Measurements from ENCODE around the gene RNF166. TPM values are rescaled to one million over a fixed set of nuclear protein-coding genes. Genes with fewer than 3 reads are reported as not detected.

Gene RNF166
- total RNA-seq, 1 donor from 2014 or later: 19.4 TPM

DNA sequence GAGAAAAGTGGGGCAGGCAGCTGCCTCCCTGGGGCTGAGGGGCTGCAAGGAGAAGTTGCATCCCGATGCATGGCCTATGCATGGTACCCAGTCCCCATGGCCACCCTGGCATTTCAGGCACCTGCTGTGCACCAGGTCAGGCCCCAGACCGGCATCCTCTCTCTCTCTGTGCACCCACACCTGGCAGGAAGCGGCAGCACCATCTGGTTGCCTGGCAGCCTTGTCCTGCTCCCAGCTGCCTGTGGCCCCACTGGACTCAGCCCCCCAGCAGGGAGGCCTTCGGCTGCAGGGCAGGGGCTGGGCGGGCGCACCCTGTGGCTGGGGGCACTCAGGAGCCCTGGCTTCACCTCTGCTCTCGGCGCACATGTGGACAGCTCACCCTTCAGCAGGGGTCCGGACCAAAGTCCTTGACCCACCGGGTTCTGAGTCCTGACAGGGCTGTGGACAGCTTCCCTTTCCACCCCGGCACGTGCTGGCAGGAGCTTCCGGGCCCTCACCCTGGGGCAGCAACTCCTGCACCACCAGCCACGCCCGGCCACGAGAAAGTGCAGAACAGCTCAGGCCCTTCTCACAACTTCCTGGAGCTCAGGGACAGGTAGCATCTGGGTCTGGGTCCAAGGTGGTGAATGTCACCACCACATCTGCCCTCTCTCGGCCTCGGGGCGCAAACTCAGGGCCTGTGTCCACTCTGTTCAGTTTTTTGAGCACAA, 36.8 kb upstream of the RNF166 start:
- no peaks in the 10 kb centered on the region for H3K36me3 Mint-ChIP-seq (ENCODE audit: insufficient read depth)
- peaks cover 3% of the 10 kb centered on the region for H3K27me3 Mint-ChIP-seq
- H3K9me3 Mint-ChIP-seq (ENCODE audit: low read depth): no peaks in the 10 kb centered on the region
- H3K27ac Mint-ChIP-seq: no peak overlapping the region
- no peaks in the 10 kb centered on the region for H3K4me1 Mint-ChIP-seq (ENCODE audit: low read depth)
- H3K4me3 Mint-ChIP-seq (ENCODE audit: low read depth): no peak overlapping the region
- DNase-seq (ENCODE audit: low spot score, unreplicated experiment): no peak
- TF ChIP-seq, protein P1, sequence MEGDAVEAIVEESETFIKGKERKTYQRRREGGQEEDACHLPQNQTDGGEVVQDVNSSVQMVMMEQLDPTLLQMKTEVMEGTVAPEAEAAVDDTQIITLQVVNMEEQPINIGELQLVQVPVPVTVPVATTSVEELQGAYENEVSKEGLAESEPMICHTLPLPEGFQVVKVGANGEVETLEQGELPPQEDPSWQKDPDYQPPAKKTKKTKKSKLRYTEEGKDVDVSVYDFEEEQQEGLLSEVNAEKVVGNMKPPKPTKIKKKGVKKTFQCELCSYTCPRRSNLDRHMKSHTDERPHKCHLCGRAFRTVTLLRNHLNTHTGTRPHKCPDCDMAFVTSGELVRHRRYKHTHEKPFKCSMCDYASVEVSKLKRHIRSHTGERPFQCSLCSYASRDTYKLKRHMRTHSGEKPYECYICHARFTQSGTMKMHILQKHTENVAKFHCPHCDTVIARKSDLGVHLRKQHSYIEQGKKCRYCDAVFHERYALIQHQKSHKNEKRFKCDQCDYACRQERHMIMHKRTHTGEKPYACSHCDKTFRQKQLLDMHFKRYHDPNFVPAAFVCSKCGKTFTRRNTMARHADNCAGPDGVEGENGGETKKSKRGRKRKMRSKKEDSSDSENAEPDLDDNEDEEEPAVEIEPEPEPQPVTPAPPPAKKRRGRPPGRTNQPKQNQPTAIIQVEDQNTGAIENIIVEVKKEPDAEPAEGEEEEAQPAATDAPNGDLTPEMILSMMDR (IDR thresholded peaks at IDR 0.05; ENCODE audit: unreplicated experiment): no peak

DNA sequence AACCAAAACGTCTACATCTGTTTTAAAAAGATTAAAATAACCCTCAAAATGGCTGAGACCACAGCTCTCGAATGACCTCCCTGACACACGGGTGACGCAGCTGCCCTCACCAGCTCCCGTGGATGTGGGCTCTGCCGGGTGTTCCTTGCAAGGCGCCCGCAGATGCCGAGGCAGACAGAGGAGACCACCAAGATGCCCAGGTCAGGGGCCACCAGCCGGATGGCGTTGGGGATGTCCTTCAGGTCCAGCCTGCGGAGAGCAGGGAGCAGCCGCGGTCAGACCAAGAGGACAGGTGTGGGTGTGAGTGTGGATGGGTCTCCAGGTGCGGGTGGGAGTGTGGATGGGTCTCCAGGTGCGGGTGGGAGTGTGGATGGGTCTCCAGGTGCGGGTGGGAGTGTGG, 35.2 kb upstream of the RNF166 start:
- H3K36me3 Mint-ChIP-seq (ENCODE audit: insufficient read depth): no peaks in the 10 kb centered on the region
- H3K27me3 Mint-ChIP-seq: peaks cover 3% of the 10 kb centered on the region
- no peak overlapping the region for H3K27ac Mint-ChIP-seq
- no peak overlapping the region for H3K4me3 Mint-ChIP-seq (ENCODE audit: low read depth)
- TF ChIP-seq, protein P1 (IDR thresholded peaks at IDR 0.05; ENCODE audit: unreplicated experiment): no peak
- H3K4me1 Mint-ChIP-seq (ENCODE audit: low read depth): no peaks in the 10 kb centered on the region
- DNase-seq (ENCODE audit: low spot score, unreplicated experiment): no peak
- H3K9me3 Mint-ChIP-seq (ENCODE audit: low read depth): no peaks in the 10 kb centered on the region

DNA sequence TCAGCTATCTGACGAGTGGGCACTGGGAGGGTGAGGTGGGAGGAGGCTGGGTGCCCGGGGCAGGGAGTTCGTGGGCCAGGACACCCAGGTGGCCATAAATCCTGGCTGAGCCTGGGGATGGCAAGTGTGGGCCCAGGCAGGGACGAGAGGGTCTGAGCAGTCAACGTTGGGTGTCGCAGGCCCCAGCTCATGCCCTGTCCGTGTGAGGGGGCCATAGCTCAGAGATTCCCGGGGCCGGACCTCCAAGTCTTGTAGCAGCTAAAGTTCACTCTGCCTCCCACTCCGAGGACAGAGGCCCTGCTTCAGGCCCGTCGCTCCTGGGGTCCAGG, 34.5 kb upstream of the RNF166 start:
- no peaks in the 10 kb centered on the region for H3K4me1 Mint-ChIP-seq (ENCODE audit: low read depth)
- no peak overlapping the region for H3K4me3 Mint-ChIP-seq (ENCODE audit: low read depth)
- TF ChIP-seq, protein P1 (IDR thresholded peaks at IDR 0.05; ENCODE audit: unreplicated experiment): no peak
- H3K27me3 Mint-ChIP-seq: peaks cover 3% of the 10 kb centered on the region
- H3K9me3 Mint-ChIP-seq (ENCODE audit: low read depth): no peaks in the 10 kb centered on the region
- no peak for DNase-seq (ENCODE audit: low spot score, unreplicated experiment)
- H3K27ac Mint-ChIP-seq: no peak overlapping the region
- no peaks in the 10 kb centered on the region for H3K36me3 Mint-ChIP-seq (ENCODE audit: insufficient read depth)

DNA sequence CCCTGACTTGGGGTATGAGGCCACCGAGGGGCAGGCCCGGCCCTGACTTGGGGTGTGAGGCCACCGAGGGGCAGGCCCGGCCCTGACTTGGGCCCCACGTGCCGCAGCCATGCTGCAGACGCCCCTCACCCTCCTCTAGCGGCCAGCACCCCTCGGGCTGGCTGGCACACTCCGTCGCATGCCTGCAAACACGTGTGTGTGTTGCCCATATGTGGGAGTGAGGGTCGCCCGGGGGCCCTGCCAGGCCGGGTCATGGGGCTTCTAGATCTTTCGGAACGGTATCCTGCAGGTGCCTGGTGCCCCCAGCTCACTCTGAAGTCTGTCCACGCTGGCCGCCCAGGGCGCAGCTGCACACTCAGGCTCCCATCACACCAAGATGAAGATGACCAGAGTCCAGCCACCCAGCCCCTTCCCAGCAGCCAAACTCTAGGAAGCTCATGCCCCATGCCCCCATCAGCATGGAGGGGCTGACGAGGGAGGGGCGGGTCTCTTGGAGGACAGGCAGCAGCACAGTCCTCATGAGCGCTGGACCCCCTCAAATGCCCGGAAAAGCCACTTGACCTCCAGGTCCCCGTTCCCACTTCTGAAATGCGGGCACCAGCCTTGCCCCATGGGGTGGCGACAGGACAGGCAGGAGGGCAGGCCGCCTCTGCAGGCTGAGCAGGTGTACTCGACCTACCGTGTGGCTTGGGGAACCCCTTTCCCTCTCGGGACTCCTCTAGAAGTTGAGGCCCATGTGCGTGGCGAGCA, 33.9 kb upstream of the RNF166 start:
- no peak overlapping the region for H3K27ac Mint-ChIP-seq
- TF ChIP-seq, protein P1 (IDR thresholded peaks at IDR 0.05; ENCODE audit: unreplicated experiment): no peak
- no peaks in the 10 kb centered on the region for H3K4me1 Mint-ChIP-seq (ENCODE audit: low read depth)
- no peaks in the 10 kb centered on the region for H3K36me3 Mint-ChIP-seq (ENCODE audit: insufficient read depth)
- peaks cover 3% of the 10 kb centered on the region for H3K27me3 Mint-ChIP-seq
- DNase-seq (ENCODE audit: low spot score, unreplicated experiment): no peak
- no peaks in the 10 kb centered on the region for H3K9me3 Mint-ChIP-seq (ENCODE audit: low read depth)
- no peak overlapping the region for H3K4me3 Mint-ChIP-seq (ENCODE audit: low read depth)

DNA sequence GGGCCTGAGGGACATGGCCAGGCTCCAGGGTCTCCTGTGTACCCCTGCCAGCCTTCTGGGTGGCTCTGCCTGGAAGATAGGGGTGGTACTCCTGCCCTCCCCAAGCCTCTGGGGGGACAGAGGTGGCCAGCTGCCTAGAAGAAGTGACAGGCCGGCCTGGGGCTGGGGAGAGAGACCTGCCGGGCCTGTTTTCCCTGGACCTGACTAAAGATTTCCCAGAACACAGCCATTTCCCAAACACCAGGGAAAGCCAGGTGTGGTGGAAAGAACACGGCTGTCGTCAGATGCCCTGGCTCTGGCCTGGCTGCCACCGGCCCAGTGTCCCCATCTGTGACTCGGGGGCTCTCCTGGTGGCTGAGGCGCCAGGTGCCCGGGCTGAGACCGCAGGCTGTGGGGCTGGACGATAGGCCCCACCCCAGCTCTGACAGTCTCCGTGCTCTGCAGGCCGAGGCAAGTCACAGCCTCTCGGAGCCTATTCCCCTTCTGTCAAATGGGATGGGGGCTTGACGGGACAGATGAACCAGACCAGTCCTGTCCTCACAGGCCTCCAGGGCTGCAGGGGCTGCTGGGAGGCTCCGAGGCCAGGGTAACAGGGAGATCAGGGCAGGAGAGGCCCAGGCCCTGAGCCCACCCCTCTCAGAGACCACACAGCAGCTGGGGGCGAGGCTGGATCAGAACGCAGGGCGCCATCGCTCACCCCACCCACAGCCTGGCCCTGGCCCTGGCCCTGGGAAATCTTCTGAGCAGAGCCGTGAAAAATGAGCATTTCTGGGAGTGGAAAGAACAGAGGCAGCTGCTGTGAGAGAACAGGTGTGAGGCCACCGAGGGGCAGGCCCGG, 33.1 kb upstream of the RNF166 start:
- TF ChIP-seq, protein P1 (IDR thresholded peaks at IDR 0.05; ENCODE audit: unreplicated experiment): no peak
- H3K27me3 Mint-ChIP-seq: peaks cover 3% of the 10 kb centered on the region
- H3K4me3 Mint-ChIP-seq (ENCODE audit: low read depth): no peak overlapping the region
- no peaks in the 10 kb centered on the region for H3K9me3 Mint-ChIP-seq (ENCODE audit: low read depth)
- no peaks in the 10 kb centered on the region for H3K4me1 Mint-ChIP-seq (ENCODE audit: low read depth)
- H3K36me3 Mint-ChIP-seq (ENCODE audit: insufficient read depth): no peaks in the 10 kb centered on the region
- no peak overlapping the region for H3K27ac Mint-ChIP-seq
- no peak for DNase-seq (ENCODE audit: low spot score, unreplicated experiment)
